SIG-M5 treated with dmso at 0.1 percent for 504 hours (cell line): ENCODE results near the gene B4GALT2.

Source experiments
- DNase-seq: peaks from one replicate; lab custom pipeline; 2025; ENCODE audit not compliant: unreplicated experiment; lab: John Stamatoyannopoulos, UW

The B4GALT2 gene

DNA sequence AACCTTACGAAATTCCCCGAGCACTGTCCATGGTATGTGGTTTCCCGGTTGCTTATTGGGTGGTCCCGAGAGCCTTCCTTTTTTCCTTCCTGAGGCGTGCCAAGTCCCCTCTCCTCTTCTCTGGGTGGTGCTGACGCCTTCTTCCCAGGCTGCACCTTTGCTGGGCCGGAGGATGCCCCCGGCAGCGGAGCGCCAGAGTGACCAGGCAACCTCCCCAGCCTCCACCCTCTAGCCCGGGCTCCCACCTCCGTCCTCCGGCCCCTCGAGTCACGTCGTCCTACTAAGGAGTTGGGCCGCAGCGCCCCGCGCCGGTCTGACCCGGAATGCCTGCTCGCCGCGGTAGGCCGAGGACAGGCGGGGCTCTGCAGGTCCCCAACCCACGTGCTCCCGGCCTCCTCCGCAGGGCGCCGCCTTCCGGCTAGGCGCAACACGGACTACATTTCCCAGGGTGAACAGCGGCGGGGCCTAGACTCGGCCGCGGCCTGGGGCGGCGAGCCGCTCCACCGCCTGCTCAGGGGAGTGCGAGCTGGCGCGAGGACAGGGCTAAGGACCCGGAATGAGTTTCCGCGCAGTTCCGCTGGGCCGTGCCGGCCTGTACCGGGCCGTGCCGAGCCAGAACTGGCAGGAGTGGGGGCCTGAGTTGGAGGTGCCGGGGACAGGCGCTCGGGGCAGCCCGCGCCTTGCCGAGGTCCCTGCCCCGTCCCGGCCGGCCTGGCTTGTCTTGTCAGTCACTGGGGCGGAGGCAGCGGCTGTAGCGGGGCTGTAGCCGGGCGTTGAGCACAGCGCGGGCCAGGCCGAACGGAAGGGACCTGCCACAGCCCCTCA, 32.6 kb upstream of the B4GALT2 start, which contains the start of gene IPO13:
TSS of gene IPO13 (plus strand) at position 715 of the 825 bp plus-strand sequence. CDS start 651 bp downstream, outside the sequence.
- peak; percentile 92 for DNase-seq

DNA sequence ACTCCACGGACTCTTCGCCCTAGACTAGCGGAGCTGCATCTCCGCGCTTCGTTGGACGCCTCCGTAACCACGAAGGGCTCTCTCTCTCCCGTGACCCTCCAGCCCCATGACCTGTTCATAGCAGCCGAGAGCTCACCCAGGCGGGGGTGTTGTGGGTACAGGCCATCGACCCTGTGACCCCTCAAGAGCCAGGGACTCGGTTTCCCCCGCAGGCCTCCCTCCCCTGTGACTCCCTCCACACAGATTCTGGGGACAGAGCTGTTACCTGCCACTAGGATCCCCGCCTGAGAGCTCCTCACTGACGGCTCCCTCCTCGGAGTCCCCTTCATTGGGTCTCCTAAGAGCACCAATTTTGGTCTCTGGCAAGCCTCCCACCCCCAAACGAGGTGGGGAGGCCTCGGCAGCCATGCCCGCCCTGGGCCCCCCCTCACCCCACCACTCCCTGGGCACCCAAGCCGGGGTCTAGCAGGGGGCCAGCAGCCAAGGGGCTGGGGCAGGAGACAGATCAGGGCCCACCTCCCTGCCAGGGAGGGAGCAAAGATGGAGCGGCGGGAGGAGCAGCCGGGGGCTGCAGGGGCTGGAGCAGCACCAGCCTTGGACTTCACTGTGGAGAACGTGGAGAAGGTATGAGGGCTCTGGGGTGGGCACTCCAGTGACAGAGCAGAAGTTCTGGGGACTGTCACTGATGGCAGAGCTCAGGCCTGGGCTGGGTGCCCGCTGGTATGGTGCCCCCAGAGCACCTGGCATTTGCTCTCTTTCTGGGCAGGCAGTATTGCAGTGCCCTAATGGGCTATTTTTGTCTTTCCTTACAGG, 31.7 kb upstream of the B4GALT2 start:
- no peak for DNase-seq

DNA sequence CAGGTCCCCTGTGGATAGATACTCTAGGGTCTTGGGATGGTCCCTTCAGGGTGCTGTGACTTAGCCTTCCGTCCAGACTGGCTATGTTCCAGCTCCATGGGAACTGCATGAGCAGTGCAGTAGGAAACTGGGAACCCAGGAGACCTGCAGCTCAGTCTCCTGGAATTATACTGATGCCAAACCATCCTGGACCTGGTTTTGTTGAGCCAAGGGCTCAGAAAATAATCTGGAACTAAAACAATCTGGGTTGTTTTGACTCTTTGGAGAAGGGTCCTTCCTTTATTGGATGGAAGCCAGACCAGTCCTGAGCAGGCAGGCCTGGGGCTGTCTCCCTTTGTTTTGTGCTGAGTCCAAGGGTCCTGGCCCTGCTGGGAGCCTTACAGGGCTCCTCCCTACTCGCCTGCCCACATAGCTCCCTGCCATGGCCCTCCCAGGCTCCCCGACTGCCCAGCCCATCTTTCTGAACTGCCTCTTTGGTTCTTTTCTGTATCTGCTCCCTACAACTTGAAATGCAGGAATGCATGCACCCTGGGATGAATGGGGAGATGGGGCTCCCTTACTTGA, 31.1 kb upstream of the B4GALT2 start:
- DNase-seq = no peak

DNA sequence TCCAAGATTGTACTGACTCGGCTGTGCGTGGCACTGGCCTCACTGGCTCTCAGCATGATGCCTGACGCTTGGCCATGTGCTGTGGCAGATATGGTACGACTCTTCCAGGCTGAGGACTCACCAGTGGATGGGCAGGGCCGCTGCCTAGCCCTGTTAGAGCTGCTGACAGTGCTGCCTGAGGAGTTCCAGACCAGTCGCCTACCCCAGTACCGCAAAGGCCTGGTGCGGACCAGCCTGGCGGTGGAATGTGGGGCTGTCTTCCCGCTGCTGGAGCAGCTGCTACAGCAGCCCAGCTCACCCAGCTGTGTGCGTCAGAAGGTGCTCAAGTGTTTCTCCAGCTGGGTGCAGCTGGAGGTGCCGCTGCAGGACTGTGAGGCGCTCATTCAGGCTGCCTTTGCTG, 29.3 kb upstream of the B4GALT2 start:
- DNase-seq = no peak

DNA sequence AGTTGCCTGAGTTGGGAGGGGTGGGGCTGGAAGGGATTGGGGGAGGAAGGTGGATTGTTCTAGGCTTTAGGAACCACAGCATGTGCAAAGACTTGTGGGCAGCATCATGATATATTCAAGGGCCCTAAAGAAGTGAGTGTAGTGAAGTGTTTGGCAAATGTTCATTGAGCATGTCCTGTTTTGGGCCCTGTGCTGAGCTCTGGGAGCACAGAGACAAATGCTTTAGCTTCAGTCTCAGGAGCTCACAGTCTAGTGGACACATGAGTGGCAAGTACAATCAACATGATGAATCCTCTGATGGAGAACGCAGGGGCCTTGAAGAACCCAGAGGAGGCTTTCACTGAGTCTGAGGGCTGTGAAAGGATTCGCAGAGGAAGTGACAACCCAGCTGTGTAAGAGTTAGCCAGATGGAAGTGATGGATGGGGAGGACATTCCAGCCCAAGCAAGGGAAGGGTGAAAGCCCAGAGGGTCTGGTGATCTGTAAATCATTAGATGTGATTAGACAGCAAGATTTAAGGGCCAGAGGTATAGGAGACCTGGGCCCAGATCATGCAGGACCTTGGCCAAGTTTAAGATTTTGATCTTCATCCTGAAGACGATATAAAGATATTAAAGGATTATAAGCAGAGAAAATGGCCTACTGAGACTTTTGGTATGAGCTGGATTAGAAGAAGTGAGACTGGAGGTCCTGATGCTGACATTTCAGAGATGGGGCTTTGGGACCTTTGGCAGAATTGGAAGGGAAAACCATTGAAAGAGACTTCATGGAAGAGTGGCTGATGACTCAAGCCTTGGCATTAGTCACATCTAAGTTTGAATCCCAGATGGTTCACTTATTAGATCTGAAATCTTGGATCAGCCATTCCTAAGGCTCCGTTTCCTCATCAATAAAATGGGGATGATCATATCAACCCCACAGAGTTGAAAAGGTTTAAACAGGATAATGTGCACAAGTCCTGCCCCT, 27.7 kb upstream of the B4GALT2 start:
- no peak for DNase-seq

DNA sequence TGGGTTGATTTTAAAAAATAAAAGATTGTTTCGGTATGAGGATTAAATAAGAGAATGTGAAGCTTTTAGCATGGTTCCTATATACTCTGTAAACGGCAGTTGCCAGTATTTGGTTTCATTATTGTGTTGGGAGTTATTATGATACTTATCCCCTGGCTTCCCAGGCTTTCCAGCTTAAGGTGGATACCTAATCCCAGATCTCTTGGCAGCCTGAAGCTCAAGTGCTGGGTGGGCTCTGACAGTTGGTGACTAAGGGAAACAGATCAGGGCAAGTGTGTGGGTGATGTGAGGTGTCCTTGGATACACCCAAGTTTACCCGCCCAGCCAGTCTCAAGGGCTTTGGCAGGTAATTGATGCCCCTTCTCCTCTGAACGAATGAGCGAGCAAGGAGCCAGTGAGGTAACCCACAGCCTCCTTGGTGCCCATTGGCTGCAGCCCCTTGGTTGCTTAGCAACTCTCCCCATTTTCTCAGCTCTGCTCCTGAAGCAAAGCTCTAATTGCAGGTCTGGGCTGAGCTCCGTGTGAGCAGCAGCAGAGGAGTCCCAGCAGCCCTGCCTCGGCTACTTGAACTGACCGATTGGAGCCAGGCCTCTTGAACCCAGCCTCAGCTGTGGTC, 26.2 kb upstream of the B4GALT2 start:
- DNase-seq = no peak

DNA sequence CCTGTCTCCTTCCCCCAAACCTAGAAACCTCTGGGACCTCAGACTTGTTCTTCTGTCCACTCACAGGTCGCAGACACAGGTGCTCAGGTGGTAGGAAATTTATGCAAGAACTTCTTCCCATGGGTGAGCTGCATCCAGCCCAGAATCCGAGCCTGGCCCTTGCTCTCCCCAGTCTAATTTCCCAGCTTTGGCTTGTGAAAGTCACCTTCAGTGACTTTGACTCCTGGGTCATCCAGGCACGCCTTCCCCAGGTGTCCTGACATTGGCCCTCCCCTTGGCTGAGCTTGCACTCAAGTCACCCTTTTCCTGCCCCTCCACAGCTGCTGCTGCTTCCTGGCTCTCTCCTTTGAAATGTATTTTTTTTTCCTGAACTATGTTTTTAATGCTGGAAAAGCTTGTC, 25.6 kb upstream of the B4GALT2 start:
- no peak for DNase-seq

DNA sequence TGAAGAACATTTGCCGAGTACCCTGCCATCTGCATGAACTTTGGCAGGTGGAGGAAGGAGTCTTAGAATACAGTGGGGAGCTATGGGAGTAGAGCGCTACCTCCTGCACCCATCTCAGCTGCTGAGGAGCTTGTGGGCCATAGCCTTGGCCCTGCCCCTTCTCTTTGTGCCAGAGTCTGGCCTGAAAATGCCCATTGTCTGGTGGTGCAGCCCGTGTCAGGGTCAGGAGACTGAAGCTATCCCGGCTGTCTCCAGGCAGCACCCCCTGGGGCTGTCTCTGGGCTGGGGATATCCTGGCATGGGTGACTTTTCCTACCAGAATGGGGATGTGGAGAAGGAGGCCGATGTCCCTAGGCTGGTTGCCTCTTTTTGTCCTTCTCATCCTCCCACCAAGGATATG, 25.0 kb upstream of the B4GALT2 start:
- DNase-seq = no peak

DNA sequence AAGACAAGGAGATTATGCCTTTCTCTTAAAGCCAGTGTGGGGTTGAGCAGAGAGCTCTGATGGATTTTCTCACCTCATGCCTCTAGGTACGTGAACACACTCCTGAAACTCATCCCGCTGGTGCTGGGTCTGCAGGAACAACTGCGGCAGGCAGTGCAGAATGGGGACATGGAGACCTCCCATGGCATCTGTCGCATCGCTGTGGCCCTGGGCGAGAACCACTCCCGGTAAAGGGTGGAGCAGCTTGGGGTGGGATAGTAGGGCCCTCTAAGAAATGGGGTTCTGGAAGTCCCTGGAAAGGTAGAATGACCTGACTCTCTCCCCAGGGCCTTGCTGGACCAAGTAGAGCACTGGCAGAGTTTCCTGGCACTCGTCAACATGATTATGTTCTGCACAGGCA, 22.8 kb upstream of the B4GALT2 start:
- DNase-seq = no peak

DNA sequence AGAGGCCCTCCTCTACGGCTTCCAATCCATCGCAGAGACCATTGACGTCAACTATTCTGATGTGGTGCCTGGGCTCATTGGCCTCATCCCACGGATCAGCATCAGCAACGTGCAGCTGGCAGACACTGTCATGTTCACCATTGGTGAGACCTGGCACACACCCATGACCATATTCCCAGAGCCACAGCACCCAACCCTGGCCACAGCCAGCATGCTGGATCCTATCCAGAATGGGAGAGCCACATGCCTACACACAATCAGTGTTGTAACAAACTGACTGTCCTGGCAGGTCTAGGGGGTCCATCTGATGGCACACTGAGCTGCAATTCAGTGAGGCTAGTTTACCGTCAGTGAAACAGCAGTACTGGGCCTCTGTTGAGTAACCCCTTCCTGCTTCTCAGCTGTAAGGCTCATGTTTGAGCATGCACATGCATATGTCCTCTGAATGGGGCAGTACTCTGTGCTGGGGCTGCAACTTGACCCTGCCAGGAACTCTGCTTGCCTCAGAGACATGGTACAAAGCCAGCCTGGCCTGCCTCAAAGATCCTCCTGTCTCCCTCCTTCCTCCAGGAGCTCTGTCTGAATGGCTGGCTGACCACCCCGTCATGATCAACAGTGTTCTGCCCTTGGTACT, 21.5 kb upstream of the B4GALT2 start:
- no peak for DNase-seq

DNA sequence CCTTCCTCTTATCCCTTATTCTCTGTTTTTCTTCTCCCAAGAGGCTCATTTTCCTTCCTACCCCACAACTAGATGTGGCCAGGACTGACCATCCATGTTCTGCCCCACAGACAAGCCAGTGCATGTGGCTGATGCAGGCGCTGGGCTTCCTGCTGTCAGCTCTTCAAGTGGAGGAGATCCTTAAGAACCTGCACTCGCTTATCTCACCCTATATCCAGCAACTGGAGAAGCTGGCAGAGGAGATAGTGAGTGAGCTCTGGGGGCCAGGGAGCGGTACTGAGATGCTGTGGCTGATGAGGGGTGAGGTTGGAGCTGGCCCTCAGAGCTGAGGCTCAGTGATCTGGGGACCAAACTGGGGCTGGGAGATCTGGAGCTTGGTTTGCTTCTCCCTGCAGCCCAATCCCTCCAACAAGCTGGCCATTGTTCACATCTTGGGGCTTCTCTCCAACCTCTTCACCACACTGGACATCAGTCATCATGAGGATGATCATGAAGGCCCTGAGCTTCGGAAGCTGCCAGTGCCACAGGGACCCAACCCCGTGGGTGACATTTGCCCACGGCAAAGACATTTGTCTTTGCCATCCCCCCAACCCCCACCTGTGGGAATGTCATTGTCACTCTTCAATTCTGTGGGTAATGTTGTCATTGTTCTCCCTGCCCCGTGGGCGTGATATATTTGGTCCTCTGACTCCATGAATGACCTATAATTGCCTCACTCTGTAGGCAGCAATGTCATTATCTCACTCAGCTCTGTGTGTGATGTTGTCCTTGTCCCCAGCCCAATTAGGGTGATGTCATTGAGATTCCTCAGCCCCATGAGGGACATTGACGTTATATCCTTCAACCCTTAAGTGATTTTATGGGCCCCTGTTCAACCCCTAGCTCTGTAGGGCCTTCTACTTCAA, 20.4 kb upstream of the B4GALT2 start:
- no peak for DNase-seq

DNA sequence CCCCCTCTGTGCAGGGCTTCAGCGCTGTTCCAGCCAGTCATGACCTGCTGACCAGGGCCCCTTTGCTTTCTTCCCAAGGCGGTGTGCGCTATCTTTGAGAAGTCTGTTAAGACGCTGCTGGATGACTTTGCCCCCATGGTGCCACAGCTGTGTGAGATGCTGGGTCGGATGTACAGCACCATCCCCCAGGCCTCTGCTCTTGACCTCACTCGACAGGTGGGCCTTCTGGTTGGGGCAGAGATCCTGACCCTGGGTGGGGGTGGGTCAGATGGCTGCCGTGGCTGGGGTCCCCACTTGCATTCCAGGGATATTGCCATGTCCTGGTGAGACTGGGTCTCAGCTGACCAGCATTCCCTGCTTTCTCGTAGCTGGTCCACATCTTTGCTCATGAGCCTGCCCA, 18.2 kb upstream of the B4GALT2 start:
- DNase-seq = no peak

DNA sequence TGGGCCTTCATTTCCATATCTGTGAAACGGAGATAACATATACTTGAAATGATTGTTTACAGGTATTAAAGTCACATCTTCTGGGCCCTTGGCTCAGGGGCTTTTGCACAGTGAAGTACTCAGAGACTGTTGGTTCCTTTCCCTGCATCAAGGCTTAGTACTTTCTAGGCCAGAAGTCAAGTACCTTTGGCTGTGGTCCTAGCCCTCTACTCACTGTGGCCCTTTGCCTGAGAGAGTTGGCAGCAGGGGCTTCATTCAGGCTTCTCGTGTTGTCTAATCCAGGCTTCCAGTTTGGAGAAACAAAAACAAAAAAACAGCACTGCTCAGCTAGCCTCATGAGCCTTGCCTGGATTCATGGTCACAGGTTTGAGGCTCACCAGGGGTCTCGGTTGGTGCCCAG, 17.3 kb upstream of the B4GALT2 start:
- no peak for DNase-seq

DNA sequence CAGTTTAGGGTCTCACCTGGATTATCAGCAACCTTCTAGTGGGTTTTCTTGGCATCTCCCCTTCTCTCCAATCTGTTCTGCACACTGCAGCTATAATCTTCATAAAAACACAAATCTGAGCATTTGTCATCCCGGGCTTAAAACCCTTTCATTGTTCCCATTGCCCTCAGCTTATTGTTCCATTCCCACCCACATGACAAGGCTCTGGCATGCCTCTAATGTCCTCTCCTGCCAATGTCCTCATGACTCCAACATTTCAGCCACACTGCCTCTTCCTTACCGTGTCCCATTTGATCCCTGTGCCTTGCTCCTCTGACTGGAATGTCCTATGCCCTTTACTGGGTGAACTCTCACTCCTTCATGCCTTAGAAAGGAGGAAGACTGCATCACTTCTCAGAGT, 16.7 kb upstream of the B4GALT2 start:
- no peak for DNase-seq

DNA sequence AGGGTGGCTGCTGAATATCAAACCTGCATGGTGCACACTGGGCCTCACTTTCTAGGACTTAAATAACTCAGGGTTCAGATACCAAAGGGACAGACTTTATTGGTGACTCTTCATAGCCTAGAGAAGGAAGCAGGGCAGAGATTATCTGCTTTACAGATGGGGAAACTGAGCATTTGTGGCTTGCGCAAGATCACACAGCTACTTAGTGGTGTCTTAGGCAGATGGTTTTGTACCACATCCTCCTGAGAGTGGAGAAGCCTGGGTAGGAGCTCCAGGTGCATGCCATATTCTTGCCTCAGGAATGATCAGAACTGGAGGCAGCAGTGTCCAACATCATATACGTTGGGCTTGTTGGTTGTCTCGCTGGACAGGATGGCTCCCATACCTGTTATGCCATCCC, 16.0 kb upstream of the B4GALT2 start:
- DNase-seq = peak; percentile 19

DNA sequence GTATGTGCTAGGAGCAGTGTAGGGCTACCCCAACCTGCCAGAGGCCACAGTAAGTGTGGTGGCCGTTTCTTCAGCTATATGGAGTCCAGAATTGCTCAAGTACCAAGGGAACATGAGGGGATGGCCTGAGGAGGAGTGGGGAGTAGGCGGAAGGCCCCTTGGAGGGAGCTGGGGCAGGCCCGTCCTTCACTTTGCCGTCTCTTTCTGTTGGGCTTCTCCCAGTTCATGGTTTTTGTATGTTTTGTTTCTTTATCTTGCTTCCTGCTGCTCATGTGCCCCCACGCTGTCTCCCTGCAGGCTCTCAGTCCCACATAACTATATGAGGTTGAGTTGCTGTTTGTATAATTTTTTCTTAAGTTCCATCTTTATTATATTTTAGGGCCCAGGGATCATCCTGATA, 15.1 kb upstream of the B4GALT2 start:
- DNase-seq = no peak

DNA sequence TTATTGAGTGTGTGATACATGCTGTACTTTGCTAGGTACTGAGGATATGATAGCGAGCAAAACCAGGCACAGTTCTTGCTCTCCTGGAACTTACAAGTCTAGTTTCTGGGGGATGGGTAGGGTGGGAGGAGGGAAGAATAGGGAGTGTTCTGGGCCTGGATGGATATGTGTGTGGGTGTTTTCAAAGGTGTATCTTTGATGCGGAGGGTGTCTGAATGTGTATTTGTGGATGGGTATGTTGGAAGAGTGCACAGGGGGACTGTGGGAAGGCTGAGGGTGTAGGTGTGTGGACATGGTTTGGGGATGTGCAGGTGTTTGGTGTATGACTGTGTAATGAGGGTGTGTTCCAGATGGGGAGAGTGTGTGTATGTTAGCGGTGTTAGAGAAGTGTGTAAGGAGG, 13.7 kb upstream of the B4GALT2 start:
- DNase-seq = no peak

DNA sequence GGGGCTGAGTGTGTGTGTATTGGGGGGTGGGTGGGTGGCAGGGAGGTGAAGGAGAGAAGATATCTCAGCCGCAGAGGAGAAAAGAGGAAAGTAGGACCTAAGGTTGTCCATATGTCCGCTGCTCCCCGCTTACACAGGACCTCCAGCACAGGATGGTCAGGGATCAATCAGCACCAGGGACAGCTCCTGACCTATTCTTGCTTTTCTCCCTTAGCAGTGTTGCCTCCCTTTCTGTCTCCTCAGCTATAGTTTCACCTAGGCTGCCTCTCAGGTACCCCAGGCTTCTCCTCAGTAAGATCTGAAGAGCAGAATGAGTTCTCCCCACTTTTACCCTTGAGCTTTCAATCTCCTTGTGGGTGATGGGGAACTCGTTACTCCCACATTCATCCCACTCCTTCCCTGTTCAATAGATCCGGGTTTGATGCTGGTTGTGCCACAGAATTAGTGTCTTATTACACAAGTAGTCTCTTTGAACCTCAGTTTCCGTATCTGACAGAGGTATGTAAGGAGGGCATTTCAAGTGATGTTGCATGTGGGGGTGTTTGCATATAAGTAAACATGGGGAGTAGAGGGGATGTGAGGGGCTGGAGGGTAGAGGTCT, 10.6 kb upstream of the B4GALT2 start:
- peak; percentile 21 for DNase-seq

DNA sequence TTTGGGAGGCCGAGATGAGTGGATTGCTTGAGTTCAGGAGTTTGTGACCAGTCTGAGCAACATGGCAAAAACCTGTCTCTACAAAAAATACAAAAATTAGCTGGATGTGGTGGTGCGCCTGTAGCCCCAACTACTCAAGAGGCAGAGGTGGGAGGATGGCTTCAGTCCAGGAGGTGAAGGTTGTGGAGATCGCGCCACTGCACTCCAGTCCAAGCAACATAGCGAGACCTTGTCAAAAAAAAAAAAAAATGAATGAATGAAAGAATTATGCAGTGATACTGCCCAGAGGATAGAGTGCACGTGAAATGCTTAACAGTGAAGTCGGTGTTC, 9.6 kb upstream of the B4GALT2 start:
- DNase-seq = no peak
